Measurements from ENCODE around the gene GRHL1.

- no peak for TF ChIP-seq HNF4G (IDR thresholded peaks at IDR 0.05)
- no peak for TF ChIP-seq TAF1 (conservative IDR thresholded peaks at IDR 0.05)
- TF ChIP-seq REST (IDR thresholded peaks at IDR 0.05), result no peak
- TF ChIP-seq YY1 (IDR thresholded peaks at IDR 0.05), result no peak
- no peak for TF ChIP-seq RXRA (IDR thresholded peaks at IDR 0.05)
- TF ChIP-seq GABPA (IDR thresholded peaks at IDR 0.05 in 1 of 2, conservative IDR thresholded peaks at IDR 0.05 in 1 of 2), result no peak
- TF ChIP-seq, protein P1, sequence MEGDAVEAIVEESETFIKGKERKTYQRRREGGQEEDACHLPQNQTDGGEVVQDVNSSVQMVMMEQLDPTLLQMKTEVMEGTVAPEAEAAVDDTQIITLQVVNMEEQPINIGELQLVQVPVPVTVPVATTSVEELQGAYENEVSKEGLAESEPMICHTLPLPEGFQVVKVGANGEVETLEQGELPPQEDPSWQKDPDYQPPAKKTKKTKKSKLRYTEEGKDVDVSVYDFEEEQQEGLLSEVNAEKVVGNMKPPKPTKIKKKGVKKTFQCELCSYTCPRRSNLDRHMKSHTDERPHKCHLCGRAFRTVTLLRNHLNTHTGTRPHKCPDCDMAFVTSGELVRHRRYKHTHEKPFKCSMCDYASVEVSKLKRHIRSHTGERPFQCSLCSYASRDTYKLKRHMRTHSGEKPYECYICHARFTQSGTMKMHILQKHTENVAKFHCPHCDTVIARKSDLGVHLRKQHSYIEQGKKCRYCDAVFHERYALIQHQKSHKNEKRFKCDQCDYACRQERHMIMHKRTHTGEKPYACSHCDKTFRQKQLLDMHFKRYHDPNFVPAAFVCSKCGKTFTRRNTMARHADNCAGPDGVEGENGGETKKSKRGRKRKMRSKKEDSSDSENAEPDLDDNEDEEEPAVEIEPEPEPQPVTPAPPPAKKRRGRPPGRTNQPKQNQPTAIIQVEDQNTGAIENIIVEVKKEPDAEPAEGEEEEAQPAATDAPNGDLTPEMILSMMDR (IDR thresholded peaks at IDR 0.05; ENCODE audit: low read depth, low read length, missing input control), result peak; percentile 4
- TF ChIP-seq, protein P2, sequence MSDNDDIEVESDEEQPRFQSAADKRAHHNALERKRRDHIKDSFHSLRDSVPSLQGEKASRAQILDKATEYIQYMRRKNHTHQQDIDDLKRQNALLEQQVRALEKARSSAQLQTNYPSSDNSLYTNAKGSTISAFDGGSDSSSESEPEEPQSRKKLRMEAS (IDR thresholded peaks at IDR 0.05), result no peak
- no peak for TF ChIP-seq SP1 (IDR thresholded peaks at IDR 0.05)
- TF ChIP-seq JUND (IDR thresholded peaks at IDR 0.05), result no peak
- TF ChIP-seq RAD21 (IDR thresholded peaks at IDR 0.05), result no peak
- TF ChIP-seq ATF3 (IDR thresholded peaks at IDR 0.05), result no peak
These were observed 68.3 kb downstream of the GRHL1 start for GRCh38 chr2:10019602-10020400.

All from liver (tissue), 3 donors.